ENCODE data around the gene DMKN. TPM values are rescaled to one million over a fixed set of nuclear protein-coding genes. Genes with fewer than 3 reads are reported as not detected.

DMKN gene, protein sequence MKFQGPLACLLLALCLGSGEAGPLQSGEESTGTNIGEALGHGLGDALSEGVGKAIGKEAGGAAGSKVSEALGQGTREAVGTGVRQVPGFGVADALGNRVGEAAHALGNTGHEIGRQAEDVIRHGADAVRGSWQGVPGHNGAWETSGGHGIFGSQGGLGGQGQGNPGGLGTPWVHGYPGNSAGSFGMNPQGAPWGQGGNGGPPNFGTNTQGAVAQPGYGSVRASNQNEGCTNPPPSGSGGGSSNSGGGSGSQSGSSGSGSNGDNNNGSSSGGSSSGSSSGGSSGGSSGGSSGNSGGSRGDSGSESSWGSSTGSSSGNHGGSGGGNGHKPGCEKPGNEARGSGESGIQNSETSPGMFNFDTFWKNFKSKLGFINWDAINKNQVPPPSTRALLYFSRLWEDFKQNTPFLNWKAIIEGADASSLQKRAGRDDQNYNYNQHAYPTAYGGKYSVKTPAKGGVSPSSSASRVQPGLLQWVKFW
- total RNA-seq = 11.0 and 12.1 TPM in 2 replicates

DNA sequence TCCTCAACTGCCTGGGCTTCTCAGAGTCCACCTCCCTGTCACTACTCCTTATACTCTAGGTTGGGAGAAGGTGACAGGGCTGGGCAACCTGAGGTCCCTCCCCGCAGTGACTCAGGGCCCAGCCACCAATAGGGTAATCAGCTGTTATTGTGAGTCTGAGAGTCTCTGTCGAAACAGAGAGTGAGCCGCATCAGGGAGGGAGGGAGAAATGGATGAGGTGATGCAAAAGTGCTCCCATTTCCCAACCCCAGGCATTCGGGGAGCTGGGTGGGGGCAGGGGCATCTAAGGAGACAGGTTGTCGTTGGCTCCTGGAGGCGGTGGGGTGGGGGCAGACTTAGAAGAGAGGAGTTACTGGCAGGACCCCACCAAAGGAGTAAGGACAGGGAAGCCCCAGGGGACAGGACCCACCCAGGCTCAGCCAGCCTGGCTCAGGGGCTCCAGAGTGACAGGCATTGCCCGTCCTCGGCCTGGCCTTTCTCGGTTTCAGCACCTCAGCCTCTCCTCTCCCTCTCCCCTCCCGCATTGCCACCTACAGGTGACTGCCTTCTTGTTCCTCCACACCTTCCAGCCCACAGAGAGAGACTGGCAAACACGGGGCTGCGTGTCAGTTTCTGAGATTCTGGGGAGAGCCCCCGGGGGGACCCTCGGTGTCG is at the start of gene DMKN:
Gene DMKN, minus strand, starts transcription at position 22 of the 654 bp plus-strand sequence. CDS start 174 bp downstream, outside the sequence.

DNA sequence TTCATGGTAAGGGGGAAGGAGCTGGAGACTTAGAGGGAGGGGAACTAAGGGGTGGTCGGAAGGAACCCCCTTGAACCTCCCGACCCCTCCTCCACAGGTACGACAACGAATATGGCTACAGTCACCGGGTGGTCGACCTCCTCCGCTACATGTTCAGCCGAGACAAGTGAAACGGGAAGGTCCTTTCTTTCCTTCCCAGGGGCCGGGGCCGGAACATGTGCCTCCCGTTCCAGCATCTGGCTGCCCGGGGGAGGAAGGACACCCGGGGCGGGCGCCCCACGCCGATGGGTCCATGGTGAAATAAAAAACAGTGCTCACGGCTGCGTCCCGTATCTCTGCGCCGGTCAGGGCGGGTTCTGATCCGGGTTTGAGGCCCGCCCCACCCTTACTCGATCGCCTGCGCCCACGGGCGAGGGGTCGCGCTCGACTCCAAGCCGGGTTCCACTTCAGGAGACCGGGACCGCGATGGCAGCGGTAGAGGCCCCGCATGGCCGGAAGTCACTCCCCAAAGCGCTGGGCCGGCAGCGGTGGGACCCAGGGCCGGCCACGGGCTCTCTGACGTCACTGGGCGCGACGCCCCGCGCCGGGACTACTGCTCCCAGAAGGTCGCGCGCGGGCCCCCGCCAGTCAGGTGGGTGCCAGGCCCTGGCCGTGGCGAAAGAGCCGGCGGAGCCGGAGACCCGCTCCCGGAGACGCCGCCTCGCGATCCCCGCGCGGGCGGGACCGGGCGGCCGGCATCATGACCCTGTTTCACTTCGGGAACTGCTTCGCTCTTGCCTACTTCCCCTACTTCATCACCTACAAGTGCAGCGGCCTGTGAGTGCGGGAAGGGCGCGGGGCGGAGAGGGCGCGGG is 31.8 kb upstream of the DMKN start, which contains the start of gene TMEM147:
Gene TMEM147, plus strand, starts transcription at position 626 of the 854 bp plus-strand sequence. Its CDS starts 114 bp downstream, at position 740.

DNA sequence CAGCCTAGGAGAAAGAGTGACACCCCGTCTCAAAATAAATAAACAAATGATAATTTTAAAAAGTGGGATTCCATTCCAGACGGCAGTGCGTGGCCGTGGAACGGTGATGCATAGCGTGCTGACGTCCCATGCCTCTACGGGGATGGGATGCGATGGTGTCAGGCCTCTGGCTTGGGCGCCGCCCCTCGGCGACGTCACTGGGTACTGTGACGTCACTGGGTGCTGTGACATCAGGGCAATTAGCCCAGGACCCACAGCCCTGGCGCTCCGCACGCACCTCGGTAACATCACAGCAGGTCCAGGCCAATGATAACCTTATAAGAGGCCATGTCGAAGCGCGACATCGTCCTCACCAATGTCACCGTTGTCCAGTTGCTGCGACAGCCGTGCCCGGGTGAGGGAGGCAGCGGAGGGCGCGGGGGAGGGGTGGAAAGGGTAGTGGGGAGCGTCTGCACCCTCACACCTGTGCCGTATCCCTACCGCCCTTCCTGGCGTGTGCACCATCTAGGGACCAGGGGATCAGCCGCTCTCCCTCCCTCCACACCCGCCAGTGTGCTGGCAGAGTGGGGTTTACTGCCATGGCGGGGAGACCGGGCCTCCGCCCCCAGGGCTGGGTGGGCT is 19.9 kb upstream of the DMKN start, which contains the start of gene GAPDHS:
Gene GAPDHS, plus strand, starts transcription at position 256 of the 621 bp plus-strand sequence. Its CDS starts 72 bp downstream, at position 328.

DNA sequence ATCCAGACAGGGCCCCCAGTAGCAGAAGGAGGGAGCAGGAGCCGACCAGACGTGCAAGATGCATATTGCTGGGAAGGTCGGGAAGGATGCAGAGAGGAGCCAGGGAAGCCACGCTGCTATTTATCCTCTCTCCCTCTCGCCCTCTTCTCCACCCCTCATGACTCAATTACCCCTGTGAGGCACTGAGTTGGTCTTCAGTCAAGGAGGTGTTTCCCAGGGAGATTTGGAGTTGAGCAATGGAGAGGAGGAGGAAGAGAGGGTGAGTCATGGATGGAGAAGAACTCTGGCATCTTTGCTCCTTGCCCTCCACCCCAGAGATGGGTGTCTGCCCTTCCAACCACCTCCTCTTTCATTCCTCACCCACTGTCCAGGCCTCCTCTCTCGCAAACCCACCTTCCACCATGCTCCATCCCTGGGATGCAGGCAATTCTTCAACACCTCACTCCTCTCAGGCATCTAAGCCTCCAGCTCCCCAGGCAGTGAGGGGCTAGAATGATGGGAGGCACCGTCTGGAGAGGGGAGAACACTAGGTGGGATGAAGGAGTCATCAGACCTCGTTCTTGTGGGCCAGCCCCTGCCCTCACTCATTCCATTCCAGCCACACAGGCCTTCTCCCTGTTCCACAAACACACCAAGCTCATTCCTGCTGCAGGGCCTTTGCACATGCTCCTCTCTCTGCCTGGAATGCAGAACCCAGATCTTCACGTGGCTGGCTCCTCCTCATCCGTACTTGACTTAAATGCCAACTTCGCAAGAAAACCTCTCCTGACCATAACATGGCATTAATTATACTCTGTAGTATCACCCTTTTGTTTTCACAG is 15.0 kb upstream of the DMKN start, which contains the start of gene SBSN:
Gene SBSN, minus strand, starts transcription at position 94 of the 821 bp plus-strand sequence. Its CDS starts 30 bp downstream, at position 64.

DNA sequence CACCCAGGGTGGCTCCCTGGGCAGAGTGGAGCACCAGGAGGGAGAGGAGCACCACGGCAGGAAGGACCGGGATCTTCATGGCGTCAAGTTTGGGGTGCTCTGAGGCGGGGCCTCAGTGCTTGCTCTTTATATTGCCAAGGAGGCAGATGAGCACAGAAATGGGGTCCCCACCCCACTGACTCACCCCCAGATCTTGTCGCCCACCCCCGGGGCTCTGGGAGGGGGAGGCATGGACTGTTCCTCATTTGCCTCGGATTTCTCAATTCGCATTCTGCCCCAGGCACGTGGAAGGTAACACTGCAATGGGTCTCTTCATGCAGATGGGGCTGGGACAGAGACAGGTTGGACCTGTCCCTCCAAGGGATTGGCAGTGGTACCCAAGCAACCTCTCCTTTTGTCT is 23.1 kb downstream of the DMKN start, which contains the start of gene KRTDAP:
Gene KRTDAP, minus strand, starts transcription at position 101 of the 400 bp plus-strand sequence. Its CDS starts 22 bp downstream, at position 79.

DNA sequence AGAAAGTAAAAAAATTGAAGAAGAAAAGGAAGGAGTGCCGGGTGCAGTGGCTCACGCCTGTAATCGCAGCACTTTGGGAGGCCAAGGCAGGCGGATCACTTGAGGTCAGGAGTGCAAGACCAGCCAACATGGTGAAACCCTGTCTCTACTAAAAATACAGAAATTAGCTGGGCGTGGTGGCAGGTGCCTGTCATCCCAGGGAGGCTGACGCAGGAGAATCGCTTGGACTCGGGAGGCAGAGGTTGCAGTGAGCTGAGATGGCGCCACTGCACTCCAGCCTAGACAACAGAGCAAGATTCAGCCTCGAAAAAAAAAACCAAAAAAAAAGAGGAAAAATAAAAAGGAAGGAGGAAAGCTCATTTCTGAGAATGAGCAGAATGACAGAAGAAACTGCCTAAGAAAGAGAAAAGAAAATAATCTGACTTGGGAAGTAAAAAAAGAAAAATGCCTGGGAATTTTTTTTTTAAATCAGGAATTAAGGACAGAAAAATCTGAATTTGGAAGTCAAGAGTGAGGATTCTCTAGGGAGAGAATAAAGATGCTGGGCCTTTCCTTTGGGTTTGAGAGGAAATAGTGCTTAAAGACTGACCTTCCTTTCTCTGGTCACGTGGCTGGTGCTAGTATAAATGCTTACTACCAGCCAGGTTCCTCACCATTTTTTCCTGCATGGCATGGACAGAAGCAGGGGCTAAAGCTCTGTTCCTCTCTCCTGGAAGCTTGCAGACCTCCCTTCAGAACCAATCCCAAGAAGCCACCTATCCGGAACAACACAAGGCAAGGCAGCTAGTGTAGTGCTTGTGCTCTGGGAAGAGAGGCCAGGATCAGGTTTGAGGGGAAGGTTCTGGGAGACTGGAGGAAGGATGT is 65.6 kb downstream of the DMKN start, which contains the start of gene FFAR2:
Gene FFAR2, plus strand, starts transcription at position 652 of the 864 bp plus-strand sequence. CDS start 1,458 bp downstream, outside the sequence.

Other genes starting within 250 kb of the DMKN start
- 38.1 and 59.7 TPM in 2 replicates for gene USF2, start 244.7 kb downstream of the DMKN start, total RNA-seq
- gene HAMP, start 231.1 kb downstream of the DMKN start, total RNA-seq = not detected in 2 replicates
- not detected in 2 replicates for gene MAG, start 221.5 kb downstream of the DMKN start, total RNA-seq
- gene CD22, start 184.5 kb downstream of the DMKN start, total RNA-seq = 0.71 and 1.4 TPM in 2 replicates
- not detected in 2 replicates for gene FFAR1, start 165.7 kb downstream of the DMKN start, total RNA-seq
- gene FFAR3, start 155.2 kb downstream of the DMKN start, total RNA-seq = not detected in 2 replicates
- gene GPR42, start 142.6 kb downstream of the DMKN start, total RNA-seq = not detected in 2 replicates
- gene FFAR2, start 65.4 kb downstream of the DMKN start, total RNA-seq = not detected in 2 replicates
- not detected in 2 replicates for gene KRTDAP, start 23.2 kb downstream of the DMKN start, total RNA-seq
- gene SBSN, start 14.7 kb upstream of the DMKN start, total RNA-seq = 1.4 and 3.9 TPM in 2 replicates
- gene GAPDHS, start 19.8 kb upstream of the DMKN start, total RNA-seq = not detected in 2 replicates
- gene TMEM147, start 32.0 kb upstream of the DMKN start, total RNA-seq = 94.5 and 116 TPM in 2 replicates
- gene ATP4A, start 50.0 kb upstream of the DMKN start, total RNA-seq = not detected in 2 replicates
- not detected in 2 replicates for gene PMIS2, start 72.5 kb upstream of the DMKN start, total RNA-seq
- 14.9 and 19.6 TPM in 2 replicates for gene HAUS5, start 99.1 kb upstream of the DMKN start, total RNA-seq
- 92.3 and 98.7 TPM in 2 replicates for gene RBM42, start 115.4 kb upstream of the DMKN start, total RNA-seq
- 1.4 TPM in 1 of 2 replicates, not detected in the other for gene ETV2, start 128.1 kb upstream of the DMKN start, total RNA-seq
- 630 and 856 TPM in 2 replicates for gene COX6B1, start 134.7 kb upstream of the DMKN start, total RNA-seq
- not detected in 2 replicates for gene UPK1A, start 152.9 kb upstream of the DMKN start, total RNA-seq
- not detected in 2 replicates for gene ZBTB32, start 190.9 kb upstream of the DMKN start, total RNA-seq
- 7.5 and 9.7 TPM in 2 replicates for gene KMT2B, start 204.4 kb upstream of the DMKN start, total RNA-seq
- gene IGFLR1, start 228.8 kb upstream of the DMKN start, total RNA-seq = 0.29 and 3.9 TPM in 2 replicates
- gene U2AF1L4, start 231.8 kb upstream of the DMKN start, total RNA-seq = 4.8 and 6.1 TPM in 2 replicates
- 58.7 and 68.6 TPM in 2 replicates for gene PSENEN, start 232.0 kb upstream of the DMKN start, total RNA-seq
- gene LIN37, start 234.9 kb upstream of the DMKN start, total RNA-seq = 16.0 and 19.6 TPM in 2 replicates
- gene HSPB6, start 243.4 kb upstream of the DMKN start, total RNA-seq = 25.7 and 41.2 TPM in 2 replicates
- gene PROSER3, start 244.5 kb upstream of the DMKN start, total RNA-seq = 10.5 and 11.5 TPM in 2 replicates

Data from myometrial cell (primary cell).